Measurements from ENCODE around the gene HBP1. TPM values are rescaled to one million over a fixed set of nuclear protein-coding genes. Genes with fewer than 3 reads are reported as not detected.

Gene HBP1
- polyA plus RNA-seq, 1 donor from 2014 or later = 37.7 TPM

DNA sequence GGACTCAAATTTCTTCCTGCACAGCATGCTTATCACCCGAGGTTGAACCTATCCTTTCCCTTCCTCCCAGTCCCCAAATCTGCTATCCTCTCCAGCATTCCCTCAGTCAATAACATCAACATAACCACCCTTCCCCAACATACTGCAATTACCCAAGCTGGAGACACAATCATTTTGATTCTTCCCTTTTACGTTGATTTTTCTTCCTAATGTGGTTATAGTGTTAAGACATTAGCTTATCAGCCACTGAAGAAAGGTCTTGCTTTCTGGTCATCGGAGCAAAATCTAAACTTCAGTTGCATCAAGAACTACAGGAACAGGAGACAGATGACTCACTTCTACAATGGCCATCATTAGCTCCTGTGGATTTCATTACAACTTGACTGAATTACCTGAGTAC is 3.5 kb upstream of the HBP1 start:
- no peaks in the 10 kb centered on the region for H3K9me2 ChIP-seq (ENCODE audit: insufficient read depth, low read length)
- peaks cover 5% of the 10 kb centered on the region for H3F3A ChIP-seq (ENCODE audit: insufficient read depth, low read length, poor library complexity, severe bottlenecking)
- no peaks in the 10 kb centered on the region for H3K9me3 ChIP-seq (ENCODE audit: low read length)
- H3K79me2 ChIP-seq (replicated peaks; ENCODE audit: insufficient read depth, low read length) = no peaks in the 10 kb centered on the region
- H2AFZ ChIP-seq (ENCODE audit: low read depth, low read length) = no peak overlapping the region
- no peaks in the 10 kb centered on the region for H3K36me3 ChIP-seq (ENCODE audit: insufficient read depth, low read length)
- no peak overlapping the region for H3K27ac ChIP-seq (ENCODE audit: low read length)
- no peaks in the 10 kb centered on the region for H3K27me3 ChIP-seq (ENCODE audit: insufficient read depth, low read depth, low read length)
- TF ChIP-seq POLR2AphosphoS5 (IDR thresholded peaks at IDR 0.05) = no peak
- TF ChIP-seq EP300 (conservative IDR thresholded peaks at IDR 0.05; ENCODE audit: poor library complexity, severe bottlenecking) = no peak
- TF ChIP-seq RAD21 (conservative IDR thresholded peaks at IDR 0.05) = no peak
- no peak for TF ChIP-seq MXI1 (conservative IDR thresholded peaks at IDR 0.05; ENCODE audit: poor library complexity, severe bottlenecking)
- no peak for TF ChIP-seq REST (IDR thresholded peaks at IDR 0.05; ENCODE audit: borderline replicate concordance)
- no peak for TF ChIP-seq TAF1 (IDR thresholded peaks at IDR 0.05; ENCODE audit: low read depth)
- no peak for TF ChIP-seq SMC3 (conservative IDR thresholded peaks at IDR 0.05; ENCODE audit: poor library complexity)
- TF ChIP-seq CTCF (IDR thresholded peaks at IDR 0.05; ENCODE audit: poor library complexity, severe bottlenecking) = no peak
- no peak for TF ChIP-seq EZH2 (IDR thresholded peaks at IDR 0.05; ENCODE audit: borderline replicate concordance, insufficient read depth, low read length, poor library complexity, severe bottlenecking)
- H4K20me1 ChIP-seq (ENCODE audit: insufficient read depth) = no peaks in the 10 kb centered on the region
- no peak overlapping the region for H3K9ac ChIP-seq (ENCODE audit: low read length)
- H3K4me2 ChIP-seq (ENCODE audit: low read length) = no peak overlapping the region
- H3K4me3 ChIP-seq (ENCODE audit: low read length) = no peak overlapping the region

DNA sequence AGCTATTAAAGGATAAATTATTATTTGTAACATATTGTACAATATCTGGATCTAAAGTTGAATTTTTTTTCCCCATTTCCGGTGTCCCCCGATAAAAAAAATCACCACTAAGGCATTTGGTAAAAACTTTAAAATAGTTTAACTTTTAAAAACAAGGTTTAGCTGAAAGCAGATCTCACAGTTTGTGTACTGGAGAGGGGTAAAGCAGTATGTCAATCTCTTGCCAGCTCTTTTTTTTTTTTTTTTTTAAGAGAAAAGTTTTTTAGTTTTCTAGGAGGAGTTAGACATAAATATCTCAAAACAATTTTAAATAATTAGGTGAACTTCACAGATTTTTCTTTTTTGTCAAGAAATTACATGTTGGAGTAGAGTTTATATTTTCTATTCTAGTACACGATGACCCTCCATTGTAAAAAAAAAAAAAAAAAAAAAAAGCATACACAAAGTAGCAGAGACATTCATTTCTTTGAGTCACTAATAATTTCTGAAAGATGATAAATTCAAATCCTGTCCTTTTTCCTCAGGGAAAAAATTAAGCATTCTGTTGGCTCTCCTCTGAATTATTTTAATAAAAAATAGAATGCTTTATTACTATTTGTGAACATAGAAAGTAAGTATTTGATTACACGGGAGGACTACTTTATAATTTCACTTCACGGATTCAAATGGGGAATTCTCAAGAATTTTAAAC is 1.9 kb upstream of the HBP1 start:
- peak overlapping the region; percentile 70 for H3K4me3 ChIP-seq (ENCODE audit: low read length)
- no peaks in the 10 kb centered on the region for H3K27me3 ChIP-seq (ENCODE audit: insufficient read depth, low read depth, low read length)
- H3K4me2 ChIP-seq (ENCODE audit: low read length) = peak overlapping the region; percentile 72
- peaks cover 8% of the 10 kb centered on the region for H3K79me2 ChIP-seq (replicated peaks; ENCODE audit: insufficient read depth, low read length)
- H2AFZ ChIP-seq (ENCODE audit: low read depth, low read length) = no peak overlapping the region
- H3K9ac ChIP-seq (ENCODE audit: low read length) = peak overlapping the region; percentile 1
- H3K9me3 ChIP-seq (ENCODE audit: low read length) = no peaks in the 10 kb centered on the region
- TF ChIP-seq POLR2AphosphoS5 (IDR thresholded peaks at IDR 0.05) (no peak), EP300 (conservative IDR thresholded peaks at IDR 0.05; ENCODE audit: poor library complexity, severe bottlenecking) (no peak)
- no peaks in the 10 kb centered on the region for H3K36me3 ChIP-seq (ENCODE audit: insufficient read depth, low read length)
- peak overlapping the region; percentile 19 for H3K27ac ChIP-seq (ENCODE audit: low read length)
- peaks cover 5% of the 10 kb centered on the region for H3F3A ChIP-seq (ENCODE audit: insufficient read depth, low read length, poor library complexity, severe bottlenecking)
- H4K20me1 ChIP-seq (ENCODE audit: insufficient read depth) = no peaks in the 10 kb centered on the region
- no peaks in the 10 kb centered on the region for H3K9me2 ChIP-seq (ENCODE audit: insufficient read depth, low read length)

Measured in neural cell (in vitro differentiated cells).